22Rv1 (cell line): ENCODE data around the gene USP24.

Source experiments
- CTCF ChIP-seq: fragments of 450-650 bp; IDR thresholded peaks from 2 replicates; pipeline ENCODE4 v1.5.1; 2017; ENCODE audit warnings: mild to moderate bottlenecking
- ZFX ChIP-seq: fragments of 450-650 bp; IDR thresholded peaks from 2 replicates; pipeline ENCODE4 v1.6.1; 2017; ENCODE audit warnings: antibody characterized with exemption, borderline replicate concordance

GRCh38 chr1:55129194-55129728 lies 85.9 kb downstream of the USP24 start:
- TF ChIP-seq CTCF (no peak), ZFX (no peak)
